Measurements from ENCODE around the gene BTBD7.

DNA sequence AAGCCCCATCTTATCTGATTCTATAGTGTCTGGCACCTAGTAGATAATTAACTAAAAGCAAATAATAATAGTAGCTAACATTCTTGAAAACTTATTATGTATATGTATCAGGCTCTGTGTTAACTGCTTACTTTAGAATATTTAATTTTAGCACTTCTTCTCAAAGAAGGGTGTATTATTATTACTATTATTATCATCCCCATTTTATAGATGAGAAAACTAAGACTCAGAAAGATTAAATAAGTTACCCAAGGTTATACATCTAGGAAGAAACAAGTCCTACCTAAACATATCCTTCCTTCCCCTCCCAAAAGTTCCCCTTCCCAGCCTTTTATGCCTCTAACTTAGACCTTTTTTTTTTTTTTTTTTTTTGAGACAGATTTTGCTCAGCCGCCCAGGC, 64.4 kb downstream of the BTBD7 start:
- TF ChIP-seq, protein P1, sequence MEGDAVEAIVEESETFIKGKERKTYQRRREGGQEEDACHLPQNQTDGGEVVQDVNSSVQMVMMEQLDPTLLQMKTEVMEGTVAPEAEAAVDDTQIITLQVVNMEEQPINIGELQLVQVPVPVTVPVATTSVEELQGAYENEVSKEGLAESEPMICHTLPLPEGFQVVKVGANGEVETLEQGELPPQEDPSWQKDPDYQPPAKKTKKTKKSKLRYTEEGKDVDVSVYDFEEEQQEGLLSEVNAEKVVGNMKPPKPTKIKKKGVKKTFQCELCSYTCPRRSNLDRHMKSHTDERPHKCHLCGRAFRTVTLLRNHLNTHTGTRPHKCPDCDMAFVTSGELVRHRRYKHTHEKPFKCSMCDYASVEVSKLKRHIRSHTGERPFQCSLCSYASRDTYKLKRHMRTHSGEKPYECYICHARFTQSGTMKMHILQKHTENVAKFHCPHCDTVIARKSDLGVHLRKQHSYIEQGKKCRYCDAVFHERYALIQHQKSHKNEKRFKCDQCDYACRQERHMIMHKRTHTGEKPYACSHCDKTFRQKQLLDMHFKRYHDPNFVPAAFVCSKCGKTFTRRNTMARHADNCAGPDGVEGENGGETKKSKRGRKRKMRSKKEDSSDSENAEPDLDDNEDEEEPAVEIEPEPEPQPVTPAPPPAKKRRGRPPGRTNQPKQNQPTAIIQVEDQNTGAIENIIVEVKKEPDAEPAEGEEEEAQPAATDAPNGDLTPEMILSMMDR (conservative IDR thresholded peaks at IDR 0.05; ENCODE audit: low read depth, low read length), result no peak
- no peak for TF ChIP-seq CEBPB (IDR thresholded peaks at IDR 0.05; ENCODE audit: low read depth, low read length)
- TF ChIP-seq MAFK (IDR thresholded peaks at IDR 0.05; ENCODE audit: low read depth, low read length), result no peak
- no peak for TF ChIP-seq POLR2A (IDR thresholded peaks at IDR 0.05; ENCODE audit: low read depth, low read length)
- no peak for TF ChIP-seq FOS (IDR thresholded peaks at IDR 0.05; ENCODE audit: low read depth, low read length)
- TF ChIP-seq, protein P2, sequence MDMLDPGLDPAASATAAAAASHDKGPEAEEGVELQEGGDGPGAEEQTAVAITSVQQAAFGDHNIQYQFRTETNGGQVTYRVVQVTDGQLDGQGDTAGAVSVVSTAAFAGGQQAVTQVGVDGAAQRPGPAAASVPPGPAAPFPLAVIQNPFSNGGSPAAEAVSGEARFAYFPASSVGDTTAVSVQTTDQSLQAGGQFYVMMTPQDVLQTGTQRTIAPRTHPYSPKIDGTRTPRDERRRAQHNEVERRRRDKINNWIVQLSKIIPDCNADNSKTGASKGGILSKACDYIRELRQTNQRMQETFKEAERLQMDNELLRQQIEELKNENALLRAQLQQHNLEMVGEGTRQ (IDR thresholded peaks at IDR 0.05; ENCODE audit: low read depth, low read length), result no peak
- TF ChIP-seq SMC3 (IDR thresholded peaks at IDR 0.05; ENCODE audit: low read depth, low read length), result no peak
- TF ChIP-seq RAD21 (IDR thresholded peaks at IDR 0.05; ENCODE audit: low read length), result no peak
- TF ChIP-seq, protein P3, sequence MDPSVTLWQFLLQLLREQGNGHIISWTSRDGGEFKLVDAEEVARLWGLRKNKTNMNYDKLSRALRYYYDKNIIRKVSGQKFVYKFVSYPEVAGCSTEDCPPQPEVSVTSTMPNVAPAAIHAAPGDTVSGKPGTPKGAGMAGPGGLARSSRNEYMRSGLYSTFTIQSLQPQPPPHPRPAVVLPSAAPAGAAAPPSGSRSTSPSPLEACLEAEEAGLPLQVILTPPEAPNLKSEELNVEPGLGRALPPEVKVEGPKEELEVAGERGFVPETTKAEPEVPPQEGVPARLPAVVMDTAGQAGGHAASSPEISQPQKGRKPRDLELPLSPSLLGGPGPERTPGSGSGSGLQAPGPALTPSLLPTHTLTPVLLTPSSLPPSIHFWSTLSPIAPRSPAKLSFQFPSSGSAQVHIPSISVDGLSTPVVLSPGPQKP (IDR thresholded peaks at IDR 0.05; ENCODE audit: borderline replicate concordance, low read depth, low read length), result no peak
- TF ChIP-seq RCOR1 (IDR thresholded peaks at IDR 0.05; ENCODE audit: insufficient replicate concordance, low read length), result no peak
- no peak for TF ChIP-seq MXI1 (IDR thresholded peaks at IDR 0.05; ENCODE audit: borderline replicate concordance, low read depth, low read length)
- no peak for TF ChIP-seq BHLHE40 (IDR thresholded peaks at IDR 0.05; ENCODE audit: low read depth, low read length)
- TF ChIP-seq RFX5 (IDR thresholded peaks at IDR 0.05; ENCODE audit: low read depth, low read length), result no peak
- no peak for TF ChIP-seq CHD1 (IDR thresholded peaks at IDR 0.05; ENCODE audit: low read depth, low read length)

Data from IMR-90 (cell line).